Muscle of back (tissue), 13 donors: ENCODE results near the gene SFXN4. TPM values are rescaled to one million over a fixed set of nuclear protein-coding genes. Genes with fewer than 3 reads are reported as not detected.
A peak's percentile ranks its signal among the peaks of the same experiment; 100 is the strongest.

ENCODE experiments used
- DNase-seq, 3 donors: peaks; one replicate each; pipeline versions ENCODE4 v3.0.0 to v3.0.0-alpha.2; 2013
- long read RNA-seq, 9 donors: transcript quantifications; one replicate each; lab custom pipeline, GENCODE V29; 2026
- polyA plus RNA-seq, 10 donors: library from polyadenylated mRNA; unstranded; fragments of 120-200 nt; gene quantifications; one replicate each; pipeline ENCODE4 v1.2.1, GENCODE V29; 2013; ENCODE audit not compliant: insufficient read length in 10 of 10

SFXN4 gene
- polyA plus RNA-seq = 10 to 100 TPM; 16.0 to 32.8 (median 22.3) TPM
- long read RNA-seq, donor 1, partial matches to known transcripts = 0 of 1 reads
- long read RNA-seq, donor 1, other reads (novel, unspliced or antisense) = 0 of 1 reads
- long read RNA-seq, donor 2, partial matches to known transcripts = 0 of 2 reads
- long read RNA-seq, donor 2, other reads (novel, unspliced or antisense) = 0 of 2 reads
- long read RNA-seq, donor 3 = 0 reads
- long read RNA-seq, donor 4, transcript SFXN4-201 (14 exons, 1,363 nt) = major isoform, 5 of 5 reads
- long read RNA-seq, donor 4, partial matches to known transcripts = 0 of 5 reads
- long read RNA-seq, donor 4, other reads (novel, unspliced or antisense) = 0 of 5 reads
- long read RNA-seq, donor 5, transcript SFXN4-201 (14 exons, 1,363 nt) = major isoform, 5 of 6 reads
- long read RNA-seq, donor 5, partial matches to known transcripts = 0 of 6 reads
- long read RNA-seq, donor 5, other reads (novel, unspliced or antisense) = 0 of 6 reads
- long read RNA-seq, donor 6, partial matches to known transcripts = 5 of 7 reads
- long read RNA-seq, donor 6, other reads (novel, unspliced or antisense) = 0 of 7 reads
- long read RNA-seq, donor 7, transcript SFXN4-201 (14 exons, 1,363 nt) = major isoform, 5 of 15 reads
- long read RNA-seq, donor 7, partial matches to known transcripts = 10 of 15 reads
- long read RNA-seq, donor 7, other reads (novel, unspliced or antisense) = 0 of 15 reads
- long read RNA-seq, donor 8, partial matches to known transcripts = 0 of 2 reads
- long read RNA-seq, donor 8, other reads (novel, unspliced or antisense) = 0 of 2 reads
- long read RNA-seq, donor 9 = 0 reads

- peak; percentile 64 to 93 (median 81) for DNase-seq
Measured at GRCh38 chr10:119165171-119166117, at the start of gene SFXN4. Gene SFXN4 (minus strand): TSS chr10:119165714. CDS start chr10:119165647, 67 bp downstream.

DNA sequence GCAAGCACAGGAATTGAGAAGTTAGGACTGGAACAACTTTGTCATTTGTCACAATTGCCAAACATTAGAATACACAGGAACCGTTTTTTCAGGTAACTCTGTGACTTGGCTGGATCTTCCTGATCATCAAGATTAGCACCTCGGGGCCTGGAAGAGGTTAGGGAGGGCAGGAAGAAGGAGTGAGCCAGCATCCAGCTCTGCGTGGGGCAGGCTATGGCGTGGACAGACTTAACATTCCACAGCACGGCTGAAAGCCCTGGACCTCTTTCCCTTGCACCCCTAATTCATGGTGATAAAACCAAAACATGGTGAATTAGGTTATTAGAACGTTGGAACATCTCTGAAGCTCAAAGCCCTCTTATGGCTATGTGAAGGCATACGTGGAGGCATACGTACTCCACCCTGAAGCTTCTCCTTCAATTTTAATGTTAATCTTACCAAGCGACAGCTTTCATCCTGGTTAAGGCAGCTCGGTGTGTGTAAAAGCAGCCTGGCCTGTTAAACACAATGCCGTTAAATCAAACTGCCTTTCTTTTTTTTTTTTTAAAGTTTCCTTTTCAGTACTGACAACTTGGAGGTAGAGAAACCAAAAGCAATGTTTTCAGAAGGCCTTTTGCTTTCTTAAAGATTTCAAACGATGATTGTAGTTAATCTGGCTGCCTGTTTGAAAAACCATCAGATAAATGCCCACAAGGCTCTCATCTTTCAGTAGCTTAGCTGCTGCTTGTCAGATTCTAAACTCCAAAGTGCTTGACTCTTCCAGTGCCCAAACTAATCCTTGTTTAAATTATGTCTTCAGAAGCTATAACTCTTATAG, 46.3 kb upstream of the SFXN4 start:
- no peak for DNase-seq

DNA sequence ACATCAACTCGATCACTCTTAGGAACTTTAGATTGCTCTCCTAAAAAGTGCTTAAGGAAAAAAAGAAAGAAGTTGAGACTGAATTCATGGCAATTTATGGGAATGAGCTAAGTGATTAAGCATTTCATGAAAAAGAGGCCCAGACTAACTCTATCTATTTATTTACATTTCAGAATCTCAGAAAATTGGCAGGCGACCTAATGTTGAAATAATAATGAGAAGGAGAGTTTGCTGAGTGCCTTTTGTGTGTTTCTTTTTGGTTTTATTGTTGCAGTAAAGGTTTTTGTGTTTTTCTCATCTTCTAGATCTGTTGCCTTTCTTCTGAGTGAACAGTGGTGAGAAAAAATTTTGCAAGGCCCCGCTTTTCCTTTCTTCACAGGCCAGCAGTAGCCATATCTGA, 45.7 kb upstream of the SFXN4 start:
- peak in 1 of 3 donors; percentile 59 for DNase-seq

GRCh38 chr10:119210633-119211032, 45.1 kb upstream of the SFXN4 start:
- no peak for DNase-seq

GRCh38 chr10:119209736-119210355, 44.3 kb upstream of the SFXN4 start:
- DNase-seq = no peak

DNA sequence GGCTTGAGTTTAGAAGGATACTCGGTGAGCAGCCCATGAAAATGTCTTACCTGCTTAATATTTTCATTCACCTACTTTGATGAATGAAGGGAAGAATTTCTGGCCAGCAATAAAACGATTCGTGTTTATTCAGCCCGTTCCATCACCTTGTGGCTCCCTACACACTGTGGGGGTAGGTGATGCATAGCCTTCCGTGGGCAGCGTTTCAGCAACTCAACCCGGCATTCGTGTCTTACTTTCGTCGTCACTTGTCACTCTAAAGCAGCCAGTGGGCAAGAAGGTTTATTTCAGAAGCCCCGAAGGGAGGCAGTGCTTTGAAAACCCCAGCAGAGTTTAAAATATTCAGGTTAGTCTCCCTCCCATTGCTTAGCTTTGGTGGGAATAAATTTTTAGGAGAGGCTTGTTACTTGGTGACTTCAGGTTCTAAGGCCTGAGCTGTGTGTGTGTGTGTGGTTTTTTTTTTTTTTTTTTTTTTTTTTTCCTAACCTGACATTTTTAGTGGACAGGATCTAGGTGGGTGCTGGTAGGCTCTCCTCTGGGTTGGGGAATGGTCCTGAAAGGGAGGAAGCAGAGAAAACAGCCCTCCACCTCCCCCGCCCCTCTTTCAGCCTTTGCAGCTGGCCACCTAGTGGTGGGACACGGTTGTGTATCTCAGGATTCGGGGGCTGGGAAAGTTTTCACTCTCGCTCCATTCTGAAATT, 43.7 kb upstream of the SFXN4 start:
- DNase-seq = peak in 2 of 3 donors; percentile 65 to 83

GRCh38 chr10:119208553-119208940, 43.0 kb upstream of the SFXN4 start:
- no peak for DNase-seq

- peak in 2 of 3 donors; percentile 73 to 89 for DNase-seq
Measured at GRCh38 chr10:119207713-119208552, 42.4 kb upstream of the SFXN4 start.

- DNase-seq = peak; percentile 98
Measured at GRCh38 chr10:119207366-119207666, 41.8 kb upstream of the SFXN4 start, which contains the start of gene GRK5. Gene GRK5 (plus strand): TSS chr10:119207571. CDS start chr10:119207918, 347 bp downstream.

GRCh38 chr10:119206603-119207365, 41.3 kb upstream of the SFXN4 start:
- DNase-seq = peak; percentile 73 to 91 (median 86)

- no peak for DNase-seq
Measured at GRCh38 chr10:119205894-119206602, 40.5 kb upstream of the SFXN4 start.

DNA sequence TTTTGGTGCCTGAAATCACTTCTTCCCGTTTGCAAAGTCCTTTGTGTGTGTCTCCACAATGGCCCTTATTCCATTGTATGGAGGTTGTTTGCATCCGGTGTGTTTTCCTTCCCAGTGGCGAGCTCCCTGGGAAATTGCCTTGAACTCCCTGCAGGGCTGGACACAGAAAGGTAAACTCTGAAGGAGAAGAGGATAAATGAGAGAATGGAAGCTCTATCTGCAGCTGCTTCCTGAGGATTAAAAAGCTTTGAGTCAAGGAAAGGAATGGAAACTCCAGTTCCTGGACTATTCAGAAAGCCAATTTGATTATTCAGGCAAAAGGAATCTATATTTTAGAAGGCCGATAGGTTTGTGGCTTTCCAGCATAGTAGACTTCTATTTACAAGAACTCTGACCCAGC, 37.5 kb upstream of the SFXN4 start:
- peak in 1 of 3 donors; percentile 24 for DNase-seq

DNA sequence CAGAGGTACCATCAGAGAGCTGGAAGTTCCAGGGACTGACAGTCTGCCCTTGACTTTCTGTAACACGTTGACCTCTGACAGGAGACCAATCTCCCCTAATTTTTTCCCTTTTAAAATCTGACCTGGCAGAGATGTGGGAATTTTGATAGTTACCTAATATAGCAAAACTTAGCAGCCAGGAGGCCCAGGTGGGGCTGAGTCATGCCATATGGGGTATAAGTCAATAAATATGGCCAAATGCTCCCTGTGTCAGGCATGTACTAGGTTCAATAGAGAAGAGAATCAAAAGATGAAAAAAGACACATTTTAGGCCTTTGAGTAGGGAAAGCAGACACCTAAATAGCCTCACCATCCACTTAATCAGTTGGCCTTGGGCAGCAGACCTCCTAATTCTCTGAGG, 35.7 kb upstream of the SFXN4 start:
- DNase-seq = no peak

DNA sequence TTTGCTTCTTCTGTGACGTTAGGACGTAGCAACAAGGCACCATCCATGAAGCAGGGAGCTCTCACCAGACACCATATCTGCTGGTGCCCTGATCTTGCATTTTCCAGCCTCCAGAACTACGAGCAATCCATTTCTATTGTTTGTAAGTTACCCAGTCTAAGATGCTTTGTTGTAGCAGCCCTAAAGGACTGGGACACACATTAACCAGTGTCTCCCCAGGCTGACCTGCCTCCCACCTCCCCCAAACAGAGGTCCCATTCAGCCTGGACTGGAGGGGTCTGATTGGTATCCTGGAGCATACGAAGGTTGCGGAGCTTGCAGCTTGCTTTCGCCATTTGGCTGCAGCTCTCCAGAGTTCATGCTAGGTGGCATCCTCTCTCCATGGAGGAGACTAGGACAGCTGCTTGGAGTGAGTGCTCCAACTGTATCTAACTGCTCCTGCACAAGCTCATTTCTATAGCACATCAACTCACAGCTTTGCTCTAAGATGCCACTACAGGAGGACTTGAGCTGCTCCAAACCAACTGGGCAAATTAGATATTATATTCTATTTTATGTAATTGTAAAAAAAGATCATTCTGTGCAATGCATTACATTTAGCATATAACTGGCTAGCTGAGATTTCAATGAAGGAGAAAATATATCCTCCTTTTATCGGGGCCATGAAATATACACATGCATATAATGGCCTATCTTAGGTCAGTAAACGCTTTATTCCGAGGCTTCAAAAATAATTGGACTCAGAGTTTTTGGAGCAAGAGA, 33.9 kb upstream of the SFXN4 start:
- DNase-seq = peak; percentile 71 to 88 (median 82)

DNA sequence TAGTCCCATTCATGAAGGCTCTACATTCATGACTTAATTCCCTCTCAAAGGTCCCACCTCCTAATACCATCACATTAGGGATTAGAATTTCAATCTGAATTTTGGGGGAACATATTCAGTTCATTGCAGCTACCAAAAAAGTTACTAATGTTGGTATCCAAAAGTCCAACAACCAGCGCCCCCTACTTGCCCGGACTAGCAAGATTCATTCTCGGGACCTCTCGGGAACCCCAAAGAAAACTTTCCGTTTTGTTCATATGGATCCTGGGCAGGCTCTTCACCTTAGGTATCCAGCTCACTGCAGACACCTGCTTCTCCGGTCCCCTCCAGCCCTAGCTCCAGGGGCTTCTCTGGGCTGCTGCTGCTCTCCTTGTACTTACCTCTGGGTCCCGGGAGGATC, 32.9 kb upstream of the SFXN4 start:
- no peak for DNase-seq

GRCh38 chr10:119197921-119198320, 32.4 kb upstream of the SFXN4 start:
- DNase-seq = no peak
